Chondrocyte (in vitro differentiated cells): ENCODE measurements around the gene PTCD2. TPM values are rescaled to one million over a fixed set of nuclear protein-coding genes. Genes with fewer than 3 reads are reported as not detected.

Experiments
- DNase-seq: peaks from one replicate; pipeline ENCODE4 v3.0.0; 2021; ENCODE audit warnings: mixed read lengths, low spot score
- H3K27ac Mint-ChIP-seq: one replicate; pipeline ENCODE4 v1.8.0; 2021; ENCODE audit warnings: mild to moderate bottlenecking, moderate library complexity, mixed read lengths; ENCODE audit not compliant: unreplicated experiment
- H3K27me3 Mint-ChIP-seq: 2 replicates; pipeline ENCODE4 v1.8.0; 2021; ENCODE audit warnings: low read depth, mixed read lengths
- H3K36me3 Mint-ChIP-seq: 2 replicates; pipeline ENCODE4 v1.8.0; 2021; ENCODE audit warnings: low read depth, mixed read lengths
- H3K4me1 Mint-ChIP-seq: 2 replicates; pipeline ENCODE4 v1.8.0; 2021; ENCODE audit warnings: low read depth, mild to moderate bottlenecking, mixed read lengths
- H3K4me3 Mint-ChIP-seq: one replicate; pipeline ENCODE4 v1.8.0; 2021; ENCODE audit warnings: mild to moderate bottlenecking, moderate library complexity, mixed read lengths; ENCODE audit not compliant: unreplicated experiment
- H3K9me3 Mint-ChIP-seq: 2 replicates; pipeline ENCODE4 v1.8.0; 2021; ENCODE audit warnings: low read depth, mixed read lengths
- total RNA-seq: library from RNA; stranded (reverse); gene quantifications from 3 replicates; pipeline ENCODE4 v1.2.1, GENCODE V29; 2021
- TF ChIP-seq, protein P1 (sequence below): fragments of 200-600 bp; sonication (generic); IDR thresholded peaks from 2 replicates; pipeline ENCODE4 v1.5.0; 2021; ENCODE audit warnings: antibody characterized with exemption, mild to moderate bottlenecking, moderate library complexity

Gene PTCD2
- total RNA-seq, 1 donor from 2014 or later: 8.5 TPM

DNA sequence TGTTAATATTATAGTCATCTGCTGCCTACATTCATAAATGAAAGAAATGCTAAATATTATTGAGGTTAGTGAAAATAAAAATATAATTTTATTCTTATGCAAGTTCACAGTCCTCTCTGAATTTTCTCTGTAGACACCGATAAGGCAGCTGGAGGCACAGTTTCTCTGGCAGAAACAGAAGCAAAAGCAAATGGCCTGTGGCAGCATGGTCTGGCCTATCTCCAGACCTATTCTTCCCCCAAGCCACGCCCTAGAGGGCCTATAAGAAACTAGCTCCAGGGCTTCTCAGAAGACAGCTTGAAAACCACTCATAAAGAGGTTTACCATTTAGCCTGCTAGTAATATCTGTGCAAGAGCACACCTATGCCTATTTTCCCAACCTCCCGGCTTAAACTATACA lies 28.6 kb upstream of the PTCD2 start:
- no peak overlapping the region for H3K4me3 Mint-ChIP-seq
- TF ChIP-seq, protein P1, sequence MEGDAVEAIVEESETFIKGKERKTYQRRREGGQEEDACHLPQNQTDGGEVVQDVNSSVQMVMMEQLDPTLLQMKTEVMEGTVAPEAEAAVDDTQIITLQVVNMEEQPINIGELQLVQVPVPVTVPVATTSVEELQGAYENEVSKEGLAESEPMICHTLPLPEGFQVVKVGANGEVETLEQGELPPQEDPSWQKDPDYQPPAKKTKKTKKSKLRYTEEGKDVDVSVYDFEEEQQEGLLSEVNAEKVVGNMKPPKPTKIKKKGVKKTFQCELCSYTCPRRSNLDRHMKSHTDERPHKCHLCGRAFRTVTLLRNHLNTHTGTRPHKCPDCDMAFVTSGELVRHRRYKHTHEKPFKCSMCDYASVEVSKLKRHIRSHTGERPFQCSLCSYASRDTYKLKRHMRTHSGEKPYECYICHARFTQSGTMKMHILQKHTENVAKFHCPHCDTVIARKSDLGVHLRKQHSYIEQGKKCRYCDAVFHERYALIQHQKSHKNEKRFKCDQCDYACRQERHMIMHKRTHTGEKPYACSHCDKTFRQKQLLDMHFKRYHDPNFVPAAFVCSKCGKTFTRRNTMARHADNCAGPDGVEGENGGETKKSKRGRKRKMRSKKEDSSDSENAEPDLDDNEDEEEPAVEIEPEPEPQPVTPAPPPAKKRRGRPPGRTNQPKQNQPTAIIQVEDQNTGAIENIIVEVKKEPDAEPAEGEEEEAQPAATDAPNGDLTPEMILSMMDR: no peak
- H3K4me1 Mint-ChIP-seq: peaks cover 48% of the 10 kb centered on the region
- H3K9me3 Mint-ChIP-seq: no peaks in the 10 kb centered on the region
- no peak for DNase-seq
- H3K27me3 Mint-ChIP-seq: no peaks in the 10 kb centered on the region
- peaks cover 10% of the 10 kb centered on the region for H3K36me3 Mint-ChIP-seq
- no peak overlapping the region for H3K27ac Mint-ChIP-seq

DNA sequence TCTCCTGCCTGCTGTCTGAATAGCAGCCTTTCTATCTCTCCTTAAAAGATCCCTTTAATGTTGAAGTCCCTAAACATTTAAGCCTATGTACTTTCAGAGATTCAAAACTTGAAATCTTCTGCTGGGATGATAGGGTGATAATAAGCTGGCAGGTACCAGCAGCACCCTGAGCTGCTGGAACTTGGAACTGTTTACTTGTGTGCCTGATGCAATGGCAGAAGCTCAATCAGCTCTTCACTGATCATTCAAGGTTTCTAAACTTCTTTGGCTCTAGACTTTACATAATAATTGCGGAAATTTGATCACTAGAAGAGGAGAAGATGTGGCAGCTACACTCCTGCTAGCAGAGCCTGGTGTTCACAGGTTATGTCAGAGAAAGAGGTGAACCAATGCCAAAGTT lies 27.8 kb upstream of the PTCD2 start:
- Mint-ChIP-seq H3K36me3 (peaks cover 11% of the 10 kb centered on the region), H3K27me3 (no peaks in the 10 kb centered on the region), H3K27ac (no peak overlapping the region), H3K4me1 (peaks cover 48% of the 10 kb centered on the region), H3K4me3 (no peak overlapping the region), H3K9me3 (no peaks in the 10 kb centered on the region)
- DNase-seq: no peak
- TF ChIP-seq, protein P1: no peak

DNA sequence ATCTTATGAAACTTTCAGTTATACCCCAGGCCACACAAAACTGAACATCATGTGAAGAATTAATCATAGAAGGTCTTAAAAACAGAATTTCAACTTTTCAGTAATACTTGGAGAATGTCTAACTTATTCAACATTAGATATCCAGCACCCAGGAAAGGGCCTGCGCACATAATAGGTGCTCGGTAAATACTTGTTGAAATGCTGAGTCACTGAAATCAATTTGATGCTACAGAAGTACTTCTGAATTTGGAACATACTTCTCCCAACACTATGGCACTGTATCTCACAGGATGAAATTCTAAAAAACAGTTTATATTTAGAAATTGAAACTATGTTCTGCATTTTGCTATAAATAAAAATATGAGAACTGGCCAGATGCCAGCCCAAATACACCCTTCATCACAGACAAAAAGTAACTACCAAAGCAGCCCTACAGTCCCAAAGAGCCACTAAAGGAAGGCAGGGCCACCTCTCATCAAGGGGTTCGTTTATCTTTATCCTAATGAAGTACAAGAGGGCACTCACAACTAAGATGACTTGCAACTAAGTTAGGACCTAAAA lies 26.6 kb upstream of the PTCD2 start:
- DNase-seq: no peak
- H3K36me3 Mint-ChIP-seq: peaks cover 10% of the 10 kb centered on the region
- TF ChIP-seq, protein P1: no peak

DNA sequence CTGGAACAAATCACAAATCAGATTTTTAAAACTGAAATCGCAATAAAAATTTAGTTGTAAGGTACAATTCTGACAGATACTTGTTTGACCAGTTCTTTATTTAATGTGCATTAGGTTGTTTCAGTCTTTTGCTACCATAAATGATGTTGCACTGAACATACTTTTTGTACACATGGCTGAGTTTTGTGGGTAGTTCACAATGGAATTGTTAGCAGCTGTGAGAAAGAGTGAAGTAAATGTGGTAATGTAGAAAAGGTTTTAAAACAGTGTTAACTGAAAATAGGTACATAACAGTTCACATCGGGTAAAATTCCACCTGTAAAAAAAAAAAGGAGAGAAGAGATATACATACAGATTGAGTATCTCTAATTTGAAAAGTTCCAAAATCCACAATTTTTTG lies 25.7 kb upstream of the PTCD2 start:
- Mint-ChIP-seq H3K9me3 (no peaks in the 10 kb centered on the region), H3K36me3 (peaks cover 10% of the 10 kb centered on the region), H3K4me1 (peaks cover 45% of the 10 kb centered on the region), H3K27ac (peak overlapping the region; percentile 39), H3K4me3 (no peak overlapping the region), H3K27me3 (no peaks in the 10 kb centered on the region)
- DNase-seq: no peak
- TF ChIP-seq, protein P1: no peak

More for the DNA sequence above, 26.6 kb upstream of the PTCD2 start:
- H3K27ac Mint-ChIP-seq: peak overlapping the region; percentile 69
- no peaks in the 10 kb centered on the region for H3K27me3 Mint-ChIP-seq
- no peaks in the 10 kb centered on the region for H3K9me3 Mint-ChIP-seq
- H3K4me3 Mint-ChIP-seq: no peak overlapping the region
- H3K4me1 Mint-ChIP-seq: peaks cover 51% of the 10 kb centered on the region

DNA sequence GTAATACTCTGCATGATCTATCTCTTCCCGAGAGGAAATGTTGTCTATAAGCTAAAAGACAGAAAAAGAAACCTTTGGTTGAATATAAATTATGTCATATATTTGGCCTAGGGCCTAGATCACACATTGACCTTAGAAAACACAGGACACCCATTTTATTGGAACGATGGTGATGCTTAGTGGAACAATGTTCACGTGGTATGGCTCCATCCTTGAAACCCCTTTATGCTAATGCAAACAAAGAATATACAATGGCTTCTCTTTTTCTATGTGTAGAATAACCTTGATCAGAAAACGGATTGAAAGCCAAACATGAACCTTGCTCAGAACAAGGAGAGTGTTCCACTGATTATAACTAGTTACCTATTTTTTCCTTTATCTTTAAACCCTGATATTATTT lies 24.6 kb upstream of the PTCD2 start:
- TF ChIP-seq, protein P1: no peak
- DNase-seq: no peak
- H3K27ac Mint-ChIP-seq: no peak overlapping the region
- H3K4me1 Mint-ChIP-seq: peaks cover 34% of the 10 kb centered on the region
- no peaks in the 10 kb centered on the region for H3K27me3 Mint-ChIP-seq
- no peak overlapping the region for H3K4me3 Mint-ChIP-seq
- no peaks in the 10 kb centered on the region for H3K9me3 Mint-ChIP-seq
- H3K36me3 Mint-ChIP-seq: peaks cover 10% of the 10 kb centered on the region
